ENCODE data around the gene TEX13D. TPM values are rescaled to one million over a fixed set of nuclear protein-coding genes. Genes with fewer than 3 reads are reported as not detected.
A peak's percentile ranks its signal among the peaks of the same experiment; 100 is the strongest.

The TEX13D gene
- total RNA-seq, 3 donors from 2014 or later (not counting 1 experiment from before 2014, with no cell fraction given) = 0.32 TPM; not detected in 2

DNA sequence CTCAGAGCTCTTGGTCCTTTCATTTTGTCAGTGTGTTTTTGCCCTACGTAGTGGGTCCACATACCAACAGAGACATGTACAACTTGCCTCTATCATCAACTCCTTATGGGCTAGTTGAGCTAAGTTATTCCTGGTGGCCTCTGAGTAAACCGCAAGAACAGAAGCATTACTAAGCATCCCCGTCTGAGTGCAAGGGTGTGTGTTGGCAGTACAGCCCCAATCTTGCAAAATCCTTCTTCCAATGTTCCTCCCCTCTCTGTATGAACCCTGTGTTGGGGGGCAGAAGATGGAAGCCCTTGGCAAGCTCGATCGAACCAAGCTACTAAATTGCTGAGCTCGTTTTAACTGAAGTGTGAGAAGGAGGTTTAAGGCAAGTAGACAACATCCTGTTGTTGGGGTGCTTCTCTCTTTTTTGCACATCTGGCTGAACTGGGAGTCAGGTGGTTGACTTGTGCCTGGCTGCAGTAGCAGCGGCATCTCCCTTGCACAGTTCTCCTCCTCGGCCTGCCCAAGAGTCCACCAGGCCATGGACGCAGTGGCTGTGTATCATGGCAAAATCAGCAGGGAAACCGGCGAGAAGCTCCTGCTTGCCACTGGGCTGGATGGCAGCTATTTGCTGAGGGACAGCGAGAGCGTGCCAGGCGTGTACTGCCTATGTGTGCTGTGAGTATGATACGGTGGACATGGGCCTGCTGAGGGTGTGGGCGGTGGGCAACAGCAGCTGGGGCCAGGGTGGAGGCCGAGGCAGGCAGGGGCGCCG is 13.8 kb downstream of the TEX13D start, which contains the start of gene SH2D1A:
SH2D1A (plus strand) TSS at position 447 of the 760 bp plus-strand sequence; CDS start at position 527, 80 bp downstream.
- Mint-ChIP-seq H3K9me3 (no peaks in the 10 kb centered on the region), H3K4me1 (peaks cover 54 to 60% of the 10 kb centered on the region in 2 donors), H3K27ac (peak within 1 kb of the TSS; percentile 94 to 95), H3K4me3 (peak within 1 kb of the TSS; percentile 83), H3K36me3 (no peaks in the 10 kb centered on the region), H3K27me3 (ENCODE audit: low read depth in 2 of 2) (no peaks in the 10 kb centered on the region)
- Histone ChIP-seq H3K36me3 (ENCODE audit: control insufficient read depth, insufficient read depth, low read length) (no peaks in the 10 kb centered on the region), H3K4me3 (ENCODE audit: low read length) (peak within 1 kb of the TSS; percentile 63), H3K27me3 (ENCODE audit: control insufficient read depth, insufficient read depth, low read length) (no peaks in the 10 kb centered on the region), H3K27ac (ENCODE audit: low read length) (peak within 1 kb of the TSS; percentile 85), H3K4me1 (ENCODE audit: control insufficient read depth, insufficient read depth, low read length) (peaks cover 15% of the 10 kb centered on the region), H3K9me3 (ENCODE audit: control insufficient read depth, insufficient read depth, low read length) (no peaks in the 10 kb centered on the region)
- intact Hi-C loops (cut with micrococcal nuclease) = loop anchor here (2.0 to 10.0 kb wide), 2 partner anchors 17 to 281 kb away; no protein-coding TSS in a partner anchor
- peak; percentile 35 to 70 for DNase-seq
- TF ChIP-seq, protein P1, sequence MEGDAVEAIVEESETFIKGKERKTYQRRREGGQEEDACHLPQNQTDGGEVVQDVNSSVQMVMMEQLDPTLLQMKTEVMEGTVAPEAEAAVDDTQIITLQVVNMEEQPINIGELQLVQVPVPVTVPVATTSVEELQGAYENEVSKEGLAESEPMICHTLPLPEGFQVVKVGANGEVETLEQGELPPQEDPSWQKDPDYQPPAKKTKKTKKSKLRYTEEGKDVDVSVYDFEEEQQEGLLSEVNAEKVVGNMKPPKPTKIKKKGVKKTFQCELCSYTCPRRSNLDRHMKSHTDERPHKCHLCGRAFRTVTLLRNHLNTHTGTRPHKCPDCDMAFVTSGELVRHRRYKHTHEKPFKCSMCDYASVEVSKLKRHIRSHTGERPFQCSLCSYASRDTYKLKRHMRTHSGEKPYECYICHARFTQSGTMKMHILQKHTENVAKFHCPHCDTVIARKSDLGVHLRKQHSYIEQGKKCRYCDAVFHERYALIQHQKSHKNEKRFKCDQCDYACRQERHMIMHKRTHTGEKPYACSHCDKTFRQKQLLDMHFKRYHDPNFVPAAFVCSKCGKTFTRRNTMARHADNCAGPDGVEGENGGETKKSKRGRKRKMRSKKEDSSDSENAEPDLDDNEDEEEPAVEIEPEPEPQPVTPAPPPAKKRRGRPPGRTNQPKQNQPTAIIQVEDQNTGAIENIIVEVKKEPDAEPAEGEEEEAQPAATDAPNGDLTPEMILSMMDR (IDR thresholded peaks at IDR 0.05) = no peak
- WGBS (ENCODE audit: insufficient coverage) = 27% methylated on average over 17 of the region's 19 CpGs
- ATAC-seq = peak; percentile 40 to 69 (median 60)

DNA sequence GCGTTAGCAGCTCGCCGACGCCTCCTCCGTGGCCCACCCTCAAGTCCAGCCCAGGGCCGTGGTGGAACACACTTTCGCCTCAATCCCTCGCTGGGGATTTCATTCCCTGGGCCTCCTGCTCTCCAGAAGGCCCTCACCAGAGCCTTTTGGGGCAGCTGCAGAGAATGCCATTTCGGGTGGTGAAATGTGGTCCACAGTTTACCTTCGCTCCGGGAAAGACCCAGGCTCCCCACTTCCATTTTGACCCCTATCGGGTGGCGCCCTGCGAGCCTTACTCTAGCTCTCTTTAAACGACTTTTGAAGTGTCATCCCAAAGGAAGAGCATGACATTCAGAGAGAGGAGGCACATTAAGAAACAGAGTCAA is 14.4 kb downstream of the TEX13D start:
- DNase-seq (no peak), ATAC-seq (no peak)
- Mint-ChIP-seq H3K4me3 (peak overlapping the region; percentile 83), H3K36me3 (no peaks in the 10 kb centered on the region), H3K27me3 (ENCODE audit: low read depth in 2 of 2) (no peaks in the 10 kb centered on the region), H3K27ac (peak overlapping the region; percentile 94 to 95), H3K9me3 (no peaks in the 10 kb centered on the region), H3K4me1 (peaks cover 54 to 59% of the 10 kb centered on the region in 2 donors)
- H3K9me3 ChIP-seq (ENCODE audit: control insufficient read depth, insufficient read depth, low read length) = no peaks in the 10 kb centered on the region
- WGBS (ENCODE audit: insufficient coverage) = 49% methylated on average over 15 of the region's 15 CpGs
- TF ChIP-seq, protein P1 (IDR thresholded peaks at IDR 0.05) = no peak
- H3K27me3 ChIP-seq (ENCODE audit: control insufficient read depth, insufficient read depth, low read length) = no peaks in the 10 kb centered on the region
- H3K4me3 ChIP-seq (ENCODE audit: low read length) = peak overlapping the region; percentile 63
- H3K36me3 ChIP-seq (ENCODE audit: control insufficient read depth, insufficient read depth, low read length) = no peaks in the 10 kb centered on the region
- H3K4me1 ChIP-seq (ENCODE audit: control insufficient read depth, insufficient read depth, low read length) = peaks cover 14% of the 10 kb centered on the region
- intact Hi-C loops (cut with micrococcal nuclease) = loop anchor here (2.0 to 10.0 kb wide), 2 partner anchors 16 to 282 kb away; no protein-coding TSS in a partner anchor
- H3K27ac ChIP-seq (ENCODE audit: low read length) = peak overlapping the region; percentile 85

DNA sequence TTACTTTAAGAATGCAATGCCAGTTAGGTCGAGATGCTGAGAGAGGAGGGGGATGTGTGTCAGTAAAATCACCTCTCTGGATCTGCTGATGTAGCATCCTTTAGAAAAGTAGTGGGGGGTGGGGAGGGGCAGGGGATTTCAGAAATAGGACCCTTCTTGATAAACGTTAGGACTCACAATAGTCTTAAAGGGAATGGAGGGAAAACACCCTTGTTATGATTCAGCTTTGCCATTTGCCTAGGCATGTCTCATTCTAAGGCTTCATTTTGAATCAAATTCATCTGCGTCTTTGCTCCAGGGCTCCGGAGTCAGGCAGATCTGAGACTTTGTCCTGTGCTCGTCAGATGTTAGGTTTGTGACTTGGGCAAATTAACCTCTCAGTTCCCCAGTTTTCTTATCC is 14.8 kb downstream of the TEX13D start:
- H3K27ac Mint-ChIP-seq = peak overlapping the region; percentile 94 to 95
- 19% methylated on average over 4 of the region's 5 CpGs for WGBS (ENCODE audit: insufficient coverage)
- H3K27me3 Mint-ChIP-seq (ENCODE audit: low read depth in 2 of 2) = no peaks in the 10 kb centered on the region
- Histone ChIP-seq H3K4me1 (ENCODE audit: control insufficient read depth, insufficient read depth, low read length) (peaks cover 11% of the 10 kb centered on the region), H3K27ac (ENCODE audit: low read length) (peak overlapping the region; percentile 85), H3K9me3 (ENCODE audit: control insufficient read depth, insufficient read depth, low read length) (no peaks in the 10 kb centered on the region), H3K4me3 (ENCODE audit: low read length) (peak overlapping the region; percentile 63), H3K36me3 (ENCODE audit: control insufficient read depth, insufficient read depth, low read length) (no peaks in the 10 kb centered on the region), H3K27me3 (ENCODE audit: control insufficient read depth, insufficient read depth, low read length) (no peaks in the 10 kb centered on the region)
- H3K4me3 Mint-ChIP-seq = peak overlapping the region; percentile 83
- H3K9me3 Mint-ChIP-seq = no peaks in the 10 kb centered on the region
- H3K4me1 Mint-ChIP-seq = peaks cover 52 to 55% of the 10 kb centered on the region in 2 donors
- peak in 1 of 2 donors; percentile 54 for DNase-seq
- no peaks in the 10 kb centered on the region for H3K36me3 Mint-ChIP-seq
- intact Hi-C loops (cut with micrococcal nuclease) = loop anchor here (2.0 to 10.0 kb wide), 2 partner anchors 16 to 282 kb away; no protein-coding TSS in a partner anchor
- ATAC-seq = peak in 1 of 3 donors; percentile 7
- TF ChIP-seq, protein P1 (IDR thresholded peaks at IDR 0.05) = no peak
